GM04503 (cell line): Measurements from ENCODE around the gene TSTD1.

Experiments used
- DNase-seq: peaks from one replicate; pipeline ENCODE4 v3.0.0-alpha.2; 2012; ENCODE audit warnings: low read depth

Gene TSTD1

DNA sequence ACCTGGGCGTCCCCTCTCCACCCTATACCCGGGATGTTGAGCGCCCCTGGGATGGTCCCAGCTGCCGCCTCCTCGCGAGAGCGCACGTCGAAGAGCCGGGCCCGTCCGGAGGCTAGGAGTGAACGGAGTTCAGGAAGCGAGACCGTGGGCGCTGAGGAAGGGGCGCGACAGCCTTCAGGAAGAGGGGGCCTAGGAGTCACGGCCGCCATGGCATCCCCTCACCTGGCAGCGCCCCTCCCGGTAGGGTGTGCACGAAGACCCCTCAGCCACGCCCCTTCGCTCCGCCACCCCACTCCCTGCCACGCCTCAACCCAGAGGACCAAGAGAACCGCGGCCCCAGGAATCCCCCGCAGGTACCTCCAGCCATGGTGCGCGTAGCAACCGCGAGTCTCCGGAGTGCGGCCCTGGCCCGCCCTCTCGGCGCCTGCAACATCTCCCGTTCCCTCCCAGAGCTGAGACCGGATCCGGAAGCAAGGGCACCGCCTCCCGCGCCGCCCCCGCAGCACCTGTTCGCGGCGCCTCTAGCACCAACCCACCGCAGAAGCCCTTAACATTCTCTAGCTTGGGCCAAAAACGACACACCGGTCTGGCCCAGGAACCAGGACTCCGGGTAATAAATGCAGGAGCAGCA lies at the start of gene TSTD1:
Gene TSTD1 (minus strand): TSS at position 442 of the 631 bp plus-strand sequence. CDS start 75 bp downstream, at position 367.
- no peak for DNase-seq

- no peak for DNase-seq
Measured at GRCh38 chr1:161086457-161086856, 47.7 kb upstream of the TSTD1 start.

- DNase-seq, result no peak
Measured at GRCh38 chr1:161085165-161085564, 46.4 kb upstream of the TSTD1 start.

GRCh38 chr1:161084597-161084988 lies 45.8 kb upstream of the TSTD1 start:
- DNase-seq, result no peak

- no peak for DNase-seq
Measured at GRCh38 chr1:161083748-161084596, 45.2 kb upstream of the TSTD1 start.

- DNase-seq, result peak; percentile 80
Measured at GRCh38 chr1:161082996-161083747, 44.4 kb upstream of the TSTD1 start.

DNA sequence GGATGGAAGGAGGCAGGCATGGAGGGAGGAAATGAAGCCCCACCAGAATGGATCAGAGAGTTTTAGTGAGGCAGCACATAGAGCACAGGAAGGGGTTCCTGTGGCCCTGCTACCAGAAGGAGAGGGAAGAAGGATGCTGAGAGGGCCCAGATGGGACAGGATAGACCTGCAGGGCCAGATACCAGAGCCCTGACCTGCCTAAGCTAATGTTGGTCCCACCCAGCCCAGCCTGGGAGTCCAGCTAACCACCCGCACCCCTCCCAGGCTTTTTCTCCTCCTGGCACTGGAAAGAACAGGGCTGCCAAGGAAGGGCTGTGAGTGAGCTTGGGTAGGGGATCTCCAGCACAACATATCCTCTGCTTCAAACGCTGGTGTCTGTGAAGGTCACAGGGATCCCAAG lies 43.7 kb upstream of the TSTD1 start:
- DNase-seq, result no peak

GRCh38 chr1:161081519-161081918 lies 42.8 kb upstream of the TSTD1 start:
- no peak for DNase-seq

DNA sequence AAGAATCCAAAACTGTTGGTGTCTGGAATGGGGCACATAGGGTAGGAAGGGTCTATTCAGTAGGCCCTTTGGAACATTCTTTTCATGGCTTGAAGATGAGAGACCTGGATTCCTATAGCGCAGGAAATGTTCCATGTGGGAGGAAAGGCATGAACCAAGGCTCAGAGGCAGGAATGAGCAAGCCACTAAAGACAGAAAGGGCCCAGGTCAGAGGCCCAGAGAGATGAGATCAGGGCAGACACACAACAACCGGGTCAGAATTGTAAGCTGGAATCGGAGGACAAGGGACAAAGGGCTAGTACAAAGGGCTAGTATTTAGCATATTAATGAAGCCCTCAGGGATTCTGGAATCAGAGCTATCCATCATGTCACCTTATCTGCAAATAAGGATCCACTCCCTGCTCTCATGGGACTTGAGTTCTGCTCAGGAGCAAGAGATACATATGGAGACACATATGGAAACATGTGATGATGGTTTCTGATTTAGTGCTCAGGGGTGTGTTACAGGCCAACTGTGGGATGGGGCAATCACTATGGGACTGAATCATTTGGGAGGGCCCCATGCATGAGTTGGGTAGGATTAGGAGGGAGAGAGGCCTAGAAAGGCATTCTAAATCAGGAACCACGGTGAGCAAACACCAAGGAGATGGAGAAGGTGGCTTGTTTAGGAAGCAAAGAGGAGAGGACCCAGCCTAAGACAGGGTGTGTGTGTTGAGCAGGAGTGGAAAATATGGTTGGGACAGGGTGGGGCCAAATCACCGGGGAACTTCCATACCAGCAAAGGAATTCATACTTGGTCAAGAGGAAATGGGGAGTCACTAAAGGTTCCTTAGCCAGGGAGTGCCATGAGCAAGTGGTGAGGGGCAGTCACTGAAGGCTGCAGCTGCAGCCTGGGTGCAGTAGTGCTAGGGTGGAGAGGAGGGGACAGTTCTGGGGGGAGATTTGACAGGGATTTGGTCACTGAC lies 42.0 kb upstream of the TSTD1 start:
- no peak for DNase-seq

- no peak for DNase-seq
Measured at GRCh38 chr1:161079436-161080110, 40.8 kb upstream of the TSTD1 start.

GRCh38 chr1:161077426-161077825 lies 38.7 kb upstream of the TSTD1 start:
- no peak for DNase-seq

GRCh38 chr1:161076410-161076809 lies 37.6 kb upstream of the TSTD1 start:
- no peak for DNase-seq

DNA sequence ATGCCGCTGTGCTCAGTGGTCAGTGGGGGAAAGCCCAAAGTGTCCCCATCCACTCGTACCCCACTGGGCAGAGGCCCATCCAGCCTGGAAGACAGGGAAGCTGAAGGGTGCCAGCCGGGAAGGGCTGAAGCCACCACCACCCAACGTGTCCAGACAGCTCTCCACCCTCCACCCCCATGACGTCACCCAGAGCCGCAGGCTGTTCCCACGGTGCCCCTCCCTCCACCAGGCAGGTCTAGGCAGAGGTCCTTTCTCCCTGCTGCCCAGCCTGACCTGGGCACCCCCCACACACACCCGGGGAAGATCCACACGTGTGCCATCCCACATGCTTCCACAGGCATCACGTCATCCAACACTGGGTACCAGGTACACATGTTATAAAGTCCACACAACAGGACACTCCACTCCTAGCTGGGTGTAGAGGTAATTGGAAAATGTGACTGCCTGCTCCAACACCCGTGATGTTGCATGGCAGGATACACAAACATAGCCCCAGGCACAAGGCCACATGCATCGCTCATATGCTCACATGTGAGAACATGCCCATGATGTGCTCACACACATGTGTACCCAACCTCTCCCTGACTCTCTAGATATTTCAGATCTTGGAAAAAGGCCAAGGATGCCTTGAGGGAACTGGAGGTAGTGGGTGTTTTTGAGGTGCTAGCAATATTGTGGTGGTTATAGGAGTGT lies 36.1 kb upstream of the TSTD1 start:
- DNase-seq, result no peak

- no peak for DNase-seq
Measured at GRCh38 chr1:161073474-161074121, 34.8 kb upstream of the TSTD1 start.

DNA sequence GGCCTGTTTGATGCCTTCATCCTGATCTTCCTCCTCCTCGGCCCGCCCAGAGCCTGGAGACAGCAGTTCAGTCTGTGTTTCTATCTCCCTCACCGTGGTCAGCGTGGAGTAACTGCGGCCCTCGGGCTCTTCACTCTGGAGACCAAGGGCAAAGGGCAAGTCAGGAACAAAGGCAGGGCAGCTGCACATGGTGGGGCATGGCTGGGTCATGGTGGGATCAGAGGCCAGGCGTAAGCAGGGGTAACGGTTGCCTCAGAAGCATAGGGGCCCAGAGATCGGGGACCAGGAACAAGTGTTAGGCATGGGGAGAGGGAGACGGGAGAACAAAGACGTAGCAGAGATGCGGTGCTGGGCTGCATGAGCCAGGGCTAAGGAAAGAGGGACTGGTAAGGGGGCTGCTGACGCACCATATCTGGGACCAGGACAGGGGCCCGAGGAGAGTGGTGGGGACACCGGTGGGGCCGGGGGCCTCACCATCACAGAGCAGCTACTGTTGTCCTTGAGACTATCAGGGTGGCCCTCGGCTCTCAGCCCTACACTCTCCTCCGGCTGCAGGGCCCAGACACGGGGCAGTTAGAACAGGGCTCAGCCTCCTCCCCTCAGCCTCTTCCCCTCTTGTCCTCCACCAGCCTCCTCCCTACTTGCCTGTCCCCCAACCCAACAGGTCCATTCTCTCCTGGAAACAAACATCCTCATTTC lies 34.1 kb upstream of the TSTD1 start:
- DNase-seq, result no peak

GRCh38 chr1:161071886-161072371 lies 33.2 kb upstream of the TSTD1 start:
- no peak for DNase-seq

DNA sequence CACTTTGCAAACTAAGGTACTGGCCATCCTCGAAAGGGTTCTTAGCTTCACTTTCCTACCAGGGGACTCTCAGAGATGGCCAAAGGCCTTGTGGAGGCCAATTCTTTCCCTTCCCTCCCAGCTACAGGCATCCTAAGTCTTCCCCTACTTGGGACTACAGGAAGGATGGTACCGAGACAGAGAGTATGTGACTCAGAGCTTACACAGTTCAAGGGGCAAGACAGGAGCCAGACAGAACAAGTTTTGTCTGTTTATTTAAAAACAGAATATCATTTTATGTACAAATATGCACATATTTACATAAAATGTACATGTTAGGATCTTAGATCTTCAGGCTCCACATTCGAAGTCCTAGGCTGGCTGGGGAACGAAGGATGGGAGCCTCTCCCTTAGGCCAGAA lies 32.0 kb upstream of the TSTD1 start:
- DNase-seq, result no peak

GRCh38 chr1:161069731-161070270 lies 31.0 kb upstream of the TSTD1 start, which contains the start of gene ARHGAP30:
TSS of gene ARHGAP30 (minus strand) at chr1:161069891. CDS start at chr1:161069624, 267 bp downstream.
- no peak for DNase-seq

DNA sequence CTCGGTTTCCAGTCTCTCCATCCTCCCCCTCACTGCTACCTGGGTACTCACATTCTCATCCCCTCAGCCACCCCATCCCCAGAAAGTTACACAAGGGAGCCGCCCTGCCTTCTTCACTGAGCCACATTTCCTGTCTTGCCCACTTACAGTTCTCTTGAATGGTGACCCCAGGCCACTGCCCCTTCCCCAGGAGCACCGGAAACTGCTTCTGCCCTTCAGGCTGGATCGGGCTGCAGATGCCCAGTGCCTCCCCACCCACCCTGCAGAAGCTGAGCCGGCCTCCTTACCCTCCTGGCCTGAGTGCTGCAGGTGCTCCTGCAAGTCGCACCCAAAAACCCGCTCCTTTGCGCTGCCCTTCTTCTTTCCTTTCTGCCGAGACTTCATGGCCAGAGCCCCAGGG lies 30.5 kb upstream of the TSTD1 start:
- DNase-seq, result no peak
